Measurements from ENCODE around the gene CUL5. TPM values are rescaled to one million over a fixed set of nuclear protein-coding genes. Genes with fewer than 3 reads are reported as not detected.
A peak's percentile ranks its signal among the peaks of the same experiment; 100 is the strongest.

The CUL5 gene
- total and polyA plus RNA-seq, 5 donors from 2014 or later = 24.9 to 53.1 (median 36.1) TPM

DNA sequence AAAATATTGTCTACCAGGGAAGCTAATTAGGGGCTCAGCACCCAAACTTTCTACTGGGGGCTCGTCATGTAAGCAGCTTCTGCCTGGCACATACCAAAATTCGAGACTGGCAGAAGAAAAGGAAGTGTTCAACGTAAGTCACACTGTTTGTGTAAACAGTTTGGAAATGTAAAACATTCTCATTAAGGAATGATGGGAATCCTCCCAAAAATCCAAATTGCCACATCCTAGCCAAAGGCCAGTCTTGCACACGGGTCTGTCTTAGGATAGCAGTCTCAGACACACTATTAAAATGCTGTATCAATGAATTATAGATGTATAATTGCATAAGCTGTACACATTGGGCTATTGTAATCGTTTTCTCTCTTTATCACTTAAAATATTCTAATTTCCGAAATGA lies 28.9 kb downstream of the CUL5 start:
- H3K27me3 ChIP-seq (ENCODE audit: control insufficient read depth, insufficient read depth, low read length) = no peaks in the 10 kb centered on the region
- H3K27ac Mint-ChIP-seq = no peak overlapping the region
- peaks cover 32% of the 10 kb centered on the region for H3K36me3 Mint-ChIP-seq
- no peaks in the 10 kb centered on the region for H3K27me3 Mint-ChIP-seq
- DNase-seq (no peak), ATAC-seq (ENCODE audit: low read depth in 2 of 2) (no peak)
- H3K4me1 Mint-ChIP-seq = peaks cover 9 to 23% (median 15%) of the 10 kb centered on the region in 4 donors
- peaks cover 53% of the 10 kb centered on the region for H3K36me3 ChIP-seq (ENCODE audit: control insufficient read depth, insufficient read depth, low read length)
- H3K9me3 Mint-ChIP-seq = peaks cover 0 to 1% (median 0%) of the 10 kb centered on the region in 7 donors
- no peaks in the 10 kb centered on the region for H3K4me1 ChIP-seq (ENCODE audit: control insufficient read depth, insufficient read depth, low read length, poor library complexity, severe bottlenecking)
- no peaks in the 10 kb centered on the region for H3K9me3 ChIP-seq (ENCODE audit: control insufficient read depth in 2 of 2, low read length in 2 of 2)
- no peak overlapping the region for H3K27ac ChIP-seq (ENCODE audit: insufficient read depth, low read length, poor library complexity, severe bottlenecking)
- H3K4me3 Mint-ChIP-seq = no peak overlapping the region
- H3K4me3 ChIP-seq (ENCODE audit: low read depth, low read length) = no peak overlapping the region

GRCh38 chr11:108048269-108048668 lies 39.6 kb downstream of the CUL5 start:
- Histone ChIP-seq H3K9me3 (ENCODE audit: control insufficient read depth in 2 of 2, low read length in 2 of 2) (no peaks in the 10 kb centered on the region), H3K36me3 (ENCODE audit: control insufficient read depth, insufficient read depth, low read length) (peaks cover 36% of the 10 kb centered on the region), H3K4me1 (ENCODE audit: control insufficient read depth, insufficient read depth, low read length, poor library complexity, severe bottlenecking) (no peaks in the 10 kb centered on the region), H3K27ac (ENCODE audit: insufficient read depth, low read length, poor library complexity, severe bottlenecking) (no peak overlapping the region), H3K27me3 (ENCODE audit: control insufficient read depth, insufficient read depth, low read length) (no peaks in the 10 kb centered on the region), H3K4me3 (ENCODE audit: low read depth, low read length) (no peak overlapping the region)
- H3K27ac Mint-ChIP-seq = no peak overlapping the region
- H3K9me3 Mint-ChIP-seq = no peaks in the 10 kb centered on the region
- no peak overlapping the region for H3K4me3 Mint-ChIP-seq
- ATAC-seq (ENCODE audit: low read depth in 2 of 2) (no peak), DNase-seq (no peak)
- peaks cover 3 to 11% (median 7%) of the 10 kb centered on the region in 4 donors for H3K4me1 Mint-ChIP-seq
- no peaks in the 10 kb centered on the region for H3K27me3 Mint-ChIP-seq
- peaks cover 29% of the 10 kb centered on the region for H3K36me3 Mint-ChIP-seq

- Histone ChIP-seq H3K4me1 (ENCODE audit: control insufficient read depth, insufficient read depth, low read length, poor library complexity, severe bottlenecking) (no peaks in the 10 kb centered on the region), H3K27ac (ENCODE audit: insufficient read depth, low read length, poor library complexity, severe bottlenecking) (no peak overlapping the region), H3K27me3 (ENCODE audit: control insufficient read depth, insufficient read depth, low read length) (no peaks in the 10 kb centered on the region), H3K4me3 (ENCODE audit: low read depth, low read length) (no peak overlapping the region), H3K9me3 (ENCODE audit: control insufficient read depth in 2 of 2, low read length in 2 of 2) (no peaks in the 10 kb centered on the region), H3K36me3 (ENCODE audit: control insufficient read depth, insufficient read depth, low read length) (peaks cover 56% of the 10 kb centered on the region)
- Mint-ChIP-seq H3K4me3 (no peak overlapping the region), H3K9me3 (no peaks in the 10 kb centered on the region), H3K36me3 (peaks cover 57% of the 10 kb centered on the region), H3K27ac (peak overlapping the region in 1 of 3 donors; percentile 83), H3K27me3 (no peaks in the 10 kb centered on the region), H3K4me1 (peaks cover 11 to 12% (median 11%) of the 10 kb centered on the region in 4 donors)
- DNase-seq (no peak), ATAC-seq (ENCODE audit: low read depth in 2 of 2) (no peak)
Measured at GRCh38 chr11:108062336-108062735, 53.6 kb downstream of the CUL5 start.

DNA sequence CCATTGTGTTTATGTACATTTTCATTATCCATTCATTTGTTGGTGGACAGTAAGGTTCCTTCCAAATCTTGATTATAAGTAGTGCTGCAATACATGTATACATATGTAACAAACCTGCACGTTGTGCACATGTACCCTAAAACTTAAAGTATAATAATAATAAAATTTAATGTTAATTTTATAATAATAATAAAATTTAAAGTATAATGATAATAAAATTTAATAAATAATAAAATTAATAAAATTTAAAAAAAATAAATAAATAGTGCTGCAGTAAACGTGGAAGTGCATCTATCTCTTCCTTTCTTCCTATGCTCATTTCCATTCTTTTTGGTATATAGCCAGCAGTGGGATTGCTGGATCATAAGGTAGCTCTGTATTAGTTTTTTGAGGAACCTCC lies 54.7 kb downstream of the CUL5 start:
- no peak for ATAC-seq (ENCODE audit: low read depth in 2 of 2)

GRCh38 chr11:108069947-108070346 lies 61.2 kb downstream of the CUL5 start:
- no peaks in the 10 kb centered on the region for H3K27me3 Mint-ChIP-seq
- DNase-seq = peak in 2 of 3 donors; percentile 24 to 61
- peak overlapping the region in 2 of 4 donors; percentile 24 to 48 for H3K4me3 Mint-ChIP-seq
- peak; percentile 81 for ATAC-seq (ENCODE audit: low read depth in 2 of 2)
- peak overlapping the region; percentile 39 to 82 (median 74) for H3K27ac Mint-ChIP-seq
- H3K9me3 Mint-ChIP-seq = no peaks in the 10 kb centered on the region
- Histone ChIP-seq H3K36me3 (ENCODE audit: control insufficient read depth, insufficient read depth, low read length) (peaks cover 21% of the 10 kb centered on the region), H3K27me3 (ENCODE audit: control insufficient read depth, insufficient read depth, low read length) (no peaks in the 10 kb centered on the region), H3K27ac (ENCODE audit: insufficient read depth, low read length, poor library complexity, severe bottlenecking) (peak overlapping the region; percentile 61), H3K9me3 (ENCODE audit: control insufficient read depth in 2 of 2, low read length in 2 of 2) (no peaks in the 10 kb centered on the region), H3K4me3 (ENCODE audit: low read depth, low read length) (peak overlapping the region; percentile 69), H3K4me1 (ENCODE audit: control insufficient read depth, insufficient read depth, low read length, poor library complexity, severe bottlenecking) (peaks cover 9% of the 10 kb centered on the region)
- H3K4me1 Mint-ChIP-seq = peaks cover 23 to 31% (median 23%) of the 10 kb centered on the region in 4 donors
- peaks cover 31% of the 10 kb centered on the region for H3K36me3 Mint-ChIP-seq

More for the DNA sequence above, 54.7 kb downstream of the CUL5 start:
- Mint-ChIP-seq H3K9me3 (no peaks in the 10 kb centered on the region), H3K4me3 (no peak overlapping the region), H3K4me1 (peaks cover 11 to 12% (median 11%) of the 10 kb centered on the region in 4 donors), H3K27me3 (no peaks in the 10 kb centered on the region), H3K36me3 (peaks cover 51% of the 10 kb centered on the region), H3K27ac (no peak overlapping the region)
- no peak overlapping the region for H3K27ac ChIP-seq (ENCODE audit: insufficient read depth, low read length, poor library complexity, severe bottlenecking)
- H3K4me1 ChIP-seq (ENCODE audit: control insufficient read depth, insufficient read depth, low read length, poor library complexity, severe bottlenecking) = no peaks in the 10 kb centered on the region
- no peak for DNase-seq
- no peak overlapping the region for H3K4me3 ChIP-seq (ENCODE audit: low read depth, low read length)
- H3K9me3 ChIP-seq (ENCODE audit: control insufficient read depth in 2 of 2, low read length in 2 of 2) = no peaks in the 10 kb centered on the region
- peaks cover 53% of the 10 kb centered on the region for H3K36me3 ChIP-seq (ENCODE audit: control insufficient read depth, insufficient read depth, low read length)
- no peaks in the 10 kb centered on the region for H3K27me3 ChIP-seq (ENCODE audit: control insufficient read depth, insufficient read depth, low read length)

DNA sequence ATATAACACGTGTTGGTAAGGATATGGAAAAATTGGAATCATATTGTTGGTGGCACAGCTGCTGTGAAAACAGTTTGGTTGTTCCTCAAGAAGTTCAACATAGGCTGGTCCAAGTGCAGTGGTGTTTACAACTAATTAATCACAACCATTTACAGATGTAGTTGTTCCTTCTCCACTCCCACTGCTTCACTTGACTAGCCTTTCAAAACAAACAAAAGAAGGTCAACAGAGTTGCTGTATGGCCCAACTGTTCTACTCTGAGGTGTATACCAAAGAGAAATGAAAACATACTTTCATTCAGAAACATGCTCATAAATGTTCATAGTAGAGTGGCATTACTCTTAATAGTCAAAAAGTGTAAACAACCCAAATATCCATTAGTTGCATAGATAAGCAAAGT lies 76.1 kb downstream of the CUL5 start:
- Histone ChIP-seq H3K27ac (ENCODE audit: insufficient read depth, low read length, poor library complexity, severe bottlenecking) (no peak overlapping the region), H3K9me3 (ENCODE audit: control insufficient read depth in 2 of 2, low read length in 2 of 2) (no peaks in the 10 kb centered on the region), H3K4me1 (ENCODE audit: control insufficient read depth, insufficient read depth, low read length, poor library complexity, severe bottlenecking) (no peaks in the 10 kb centered on the region), H3K4me3 (ENCODE audit: low read depth, low read length) (no peak overlapping the region), H3K36me3 (ENCODE audit: control insufficient read depth, insufficient read depth, low read length) (peaks cover 37% of the 10 kb centered on the region), H3K27me3 (ENCODE audit: control insufficient read depth, insufficient read depth, low read length) (no peaks in the 10 kb centered on the region)
- Mint-ChIP-seq H3K36me3 (peaks cover 41% of the 10 kb centered on the region), H3K4me1 (peaks cover 0 to 9% (median 6%) of the 10 kb centered on the region in 4 donors), H3K27ac (no peak overlapping the region), H3K27me3 (no peaks in the 10 kb centered on the region), H3K9me3 (peaks cover 0 to 1% (median 0%) of the 10 kb centered on the region in 7 donors), H3K4me3 (no peak overlapping the region)
- ATAC-seq (ENCODE audit: low read depth in 2 of 2) = no peak
- no peak for DNase-seq

DNA sequence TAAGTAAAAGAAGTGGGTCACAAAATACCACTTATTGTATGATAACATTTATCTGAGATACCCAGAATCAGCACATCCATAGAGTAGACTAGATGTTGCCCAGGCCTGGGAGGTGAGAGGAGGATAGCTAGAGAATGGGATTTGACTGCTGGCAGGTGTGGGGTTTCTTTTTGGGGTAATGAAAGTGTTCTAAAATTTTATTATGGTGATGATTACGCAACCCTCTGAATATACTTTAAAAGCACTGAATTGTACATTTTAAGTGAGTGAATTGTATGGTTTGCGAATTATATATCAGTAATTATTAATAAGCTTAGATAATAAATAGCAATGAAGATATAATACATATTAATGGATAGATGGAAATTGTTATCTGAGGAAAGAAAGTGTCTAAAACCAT lies 77.0 kb downstream of the CUL5 start:
- H3K27ac ChIP-seq (ENCODE audit: insufficient read depth, low read length, poor library complexity, severe bottlenecking) = no peak overlapping the region
- peaks cover 0 to 1% (median 0%) of the 10 kb centered on the region in 7 donors for H3K9me3 Mint-ChIP-seq
- no peak overlapping the region for H3K27ac Mint-ChIP-seq
- no peaks in the 10 kb centered on the region for H3K27me3 ChIP-seq (ENCODE audit: control insufficient read depth, insufficient read depth, low read length)
- no peaks in the 10 kb centered on the region for H3K9me3 ChIP-seq (ENCODE audit: control insufficient read depth in 2 of 2, low read length in 2 of 2)
- peaks cover 32% of the 10 kb centered on the region for H3K36me3 ChIP-seq (ENCODE audit: control insufficient read depth, insufficient read depth, low read length)
- peaks cover 35% of the 10 kb centered on the region for H3K36me3 Mint-ChIP-seq
- ATAC-seq (ENCODE audit: low read depth in 2 of 2) (no peak), DNase-seq (no peak)
- H3K4me3 Mint-ChIP-seq = no peak overlapping the region
- H3K27me3 Mint-ChIP-seq = no peaks in the 10 kb centered on the region
- H3K4me1 Mint-ChIP-seq = peaks cover 0 to 9% (median 6%) of the 10 kb centered on the region in 4 donors
- no peaks in the 10 kb centered on the region for H3K4me1 ChIP-seq (ENCODE audit: control insufficient read depth, insufficient read depth, low read length, poor library complexity, severe bottlenecking)
- no peak overlapping the region for H3K4me3 ChIP-seq (ENCODE audit: low read depth, low read length)

- Mint-ChIP-seq H3K27me3 (no peaks in the 10 kb centered on the region), H3K4me1 (peaks cover 0 to 7% (median 2%) of the 10 kb centered on the region in 4 donors), H3K36me3 (peaks cover 26% of the 10 kb centered on the region), H3K27ac (peak overlapping the region in 1 of 3 donors; percentile 77), H3K9me3 (no peaks in the 10 kb centered on the region), H3K4me3 (no peak overlapping the region)
- H3K27me3 ChIP-seq (ENCODE audit: control insufficient read depth, insufficient read depth, low read length) = no peaks in the 10 kb centered on the region
- peaks cover 43% of the 10 kb centered on the region for H3K36me3 ChIP-seq (ENCODE audit: control insufficient read depth, insufficient read depth, low read length)
- DNase-seq = no peak
- no peaks in the 10 kb centered on the region for H3K4me1 ChIP-seq (ENCODE audit: control insufficient read depth, insufficient read depth, low read length, poor library complexity, severe bottlenecking)
- ATAC-seq (ENCODE audit: low read depth in 2 of 2) = no peak
- H3K4me3 ChIP-seq (ENCODE audit: low read depth, low read length) = no peak overlapping the region
- no peaks in the 10 kb centered on the region for H3K9me3 ChIP-seq (ENCODE audit: control insufficient read depth in 2 of 2, low read length in 2 of 2)
- H3K27ac ChIP-seq (ENCODE audit: insufficient read depth, low read length, poor library complexity, severe bottlenecking) = no peak overlapping the region
Measured at GRCh38 chr11:108092134-108092533, 83.4 kb downstream of the CUL5 start.
